ENCODE data around the gene ABCA5.

- TF ChIP-seq, protein P1, sequence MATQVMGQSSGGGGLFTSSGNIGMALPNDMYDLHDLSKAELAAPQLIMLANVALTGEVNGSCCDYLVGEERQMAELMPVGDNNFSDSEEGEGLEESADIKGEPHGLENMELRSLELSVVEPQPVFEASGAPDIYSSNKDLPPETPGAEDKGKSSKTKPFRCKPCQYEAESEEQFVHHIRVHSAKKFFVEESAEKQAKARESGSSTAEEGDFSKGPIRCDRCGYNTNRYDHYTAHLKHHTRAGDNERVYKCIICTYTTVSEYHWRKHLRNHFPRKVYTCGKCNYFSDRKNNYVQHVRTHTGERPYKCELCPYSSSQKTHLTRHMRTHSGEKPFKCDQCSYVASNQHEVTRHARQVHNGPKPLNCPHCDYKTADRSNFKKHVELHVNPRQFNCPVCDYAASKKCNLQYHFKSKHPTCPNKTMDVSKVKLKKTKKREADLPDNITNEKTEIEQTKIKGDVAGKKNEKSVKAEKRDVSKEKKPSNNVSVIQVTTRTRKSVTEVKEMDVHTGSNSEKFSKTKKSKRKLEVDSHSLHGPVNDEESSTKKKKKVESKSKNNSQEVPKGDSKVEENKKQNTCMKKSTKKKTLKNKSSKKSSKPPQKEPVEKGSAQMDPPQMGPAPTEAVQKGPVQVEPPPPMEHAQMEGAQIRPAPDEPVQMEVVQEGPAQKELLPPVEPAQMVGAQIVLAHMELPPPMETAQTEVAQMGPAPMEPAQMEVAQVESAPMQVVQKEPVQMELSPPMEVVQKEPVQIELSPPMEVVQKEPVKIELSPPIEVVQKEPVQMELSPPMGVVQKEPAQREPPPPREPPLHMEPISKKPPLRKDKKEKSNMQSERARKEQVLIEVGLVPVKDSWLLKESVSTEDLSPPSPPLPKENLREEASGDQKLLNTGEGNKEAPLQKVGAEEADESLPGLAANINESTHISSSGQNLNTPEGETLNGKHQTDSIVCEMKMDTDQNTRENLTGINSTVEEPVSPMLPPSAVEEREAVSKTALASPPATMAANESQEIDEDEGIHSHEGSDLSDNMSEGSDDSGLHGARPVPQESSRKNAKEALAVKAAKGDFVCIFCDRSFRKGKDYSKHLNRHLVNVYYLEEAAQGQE (IDR thresholded peaks at IDR 0.05; ENCODE audit: borderline replicate concordance): no peak
- TF ChIP-seq CTCF (IDR thresholded peaks at IDR 0.05; ENCODE audit: poor library complexity, severe bottlenecking) (no peak), EZH2 (IDR thresholded peaks at IDR 0.05; ENCODE audit: borderline replicate concordance, insufficient read depth, low read length, poor library complexity, severe bottlenecking) (no peak), EP300 (conservative IDR thresholded peaks at IDR 0.05; ENCODE audit: poor library complexity, severe bottlenecking) (no peak), MXI1 (conservative IDR thresholded peaks at IDR 0.05; ENCODE audit: poor library complexity, severe bottlenecking) (no peak), SMC3 (conservative IDR thresholded peaks at IDR 0.05; ENCODE audit: poor library complexity) (no peak), RAD21 (conservative IDR thresholded peaks at IDR 0.05) (no peak), TAF1 (IDR thresholded peaks at IDR 0.05; ENCODE audit: low read depth) (no peak)
These were observed 107.9 kb downstream of the ABCA5 start for GRCh38 chr17:69218986-69219385.
